HL-60 (cell line): ENCODE measurements around the gene REEP1. TPM values are rescaled to one million over a fixed set of nuclear protein-coding genes. Genes with fewer than 3 reads are reported as not detected.

ENCODE experiments used
- DNase-seq, 2 experiments: peaks; one replicate each; pipeline ENCODE4 v3.0.0-alpha.2; 2010 to 2020; ENCODE audit warnings: low read depth in 1 of 2, low spot score in 1 of 2
- H3K27ac ChIP-seq: fragments of 250-450 bp; sonication (Bioruptor Pico); replicated peaks from 2 replicates; pipeline ENCODE4 v1.5.1; 2020; ENCODE audit warnings: mild to moderate bottlenecking, moderate library complexity
- H3K27me3 ChIP-seq: fragments of 250-450 bp; sonication (Bioruptor Pico); 2 replicates; pipeline ENCODE4 v1.5.1; 2021; ENCODE audit warnings: mild to moderate bottlenecking, moderate library complexity; ENCODE audit not compliant: insufficient read depth, poor library complexity, severe bottlenecking
- H3K4me3 ChIP-seq: replicated peaks from 2 replicates; pipeline ENCODE4 v1.5.1; 2011; ENCODE audit warnings: mild to moderate bottlenecking, control low read depth, low read length; ENCODE audit not compliant: insufficient read depth
- CTCF ChIP-seq: IDR thresholded peaks from one replicate; pipeline ENCODE4 v1.5.1; 2011; ENCODE audit warnings: low read length, control low read depth, inconsistent platforms; ENCODE audit not compliant: insufficient read depth
- GABPA ChIP-seq: IDR thresholded peaks from 2 replicates; pipeline ENCODE4 v1.6.1; 2012; ENCODE audit warnings: low read depth
- POLR2AphosphoS5 ChIP-seq: IDR thresholded peaks from 2 replicates; pipeline ENCODE4 v1.6.1; 2012; ENCODE audit warnings: low read depth
- SPI1 ChIP-seq: IDR thresholded peaks from 2 replicates; pipeline ENCODE4 v1.6.1; 2012; ENCODE audit warnings: low read depth, mild to moderate bottlenecking, borderline replicate concordance
- microRNA-seq: library from miRNA; unstranded; fragments of <30 nt; microRNA quantifications from one replicate; pipeline ENCODE4, GENCODE V29; 2018
- TF ChIP-seq, protein P1 (sequence below): IDR thresholded peaks from 2 replicates; pipeline ENCODE4 v1.6.1; 2012; ENCODE audit warnings: low read depth; ENCODE audit not compliant: insufficient replicate concordance

REEP1 gene

DNA sequence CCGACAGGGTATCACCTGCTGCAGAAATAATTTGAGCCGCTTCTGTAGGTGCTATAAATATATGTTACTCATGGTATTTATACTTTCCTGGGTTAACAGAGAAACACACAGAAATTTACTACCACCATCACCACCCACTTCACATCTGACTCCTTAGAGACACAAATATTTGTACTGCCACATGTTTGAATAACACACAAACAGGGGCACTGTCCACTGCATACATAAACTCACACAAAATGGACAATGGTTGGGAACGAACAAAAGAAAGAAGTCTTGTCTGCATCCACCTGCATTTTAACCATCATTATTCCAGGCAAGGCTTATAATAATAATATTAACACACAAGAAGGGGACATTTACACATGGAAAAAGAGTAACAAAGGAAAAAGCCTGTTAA, 166.1 kb downstream of the REEP1 start:
- no peaks in the 10 kb centered on the region for H3K27me3 ChIP-seq
- no peak for TF ChIP-seq SPI1
- TF ChIP-seq, protein P1, sequence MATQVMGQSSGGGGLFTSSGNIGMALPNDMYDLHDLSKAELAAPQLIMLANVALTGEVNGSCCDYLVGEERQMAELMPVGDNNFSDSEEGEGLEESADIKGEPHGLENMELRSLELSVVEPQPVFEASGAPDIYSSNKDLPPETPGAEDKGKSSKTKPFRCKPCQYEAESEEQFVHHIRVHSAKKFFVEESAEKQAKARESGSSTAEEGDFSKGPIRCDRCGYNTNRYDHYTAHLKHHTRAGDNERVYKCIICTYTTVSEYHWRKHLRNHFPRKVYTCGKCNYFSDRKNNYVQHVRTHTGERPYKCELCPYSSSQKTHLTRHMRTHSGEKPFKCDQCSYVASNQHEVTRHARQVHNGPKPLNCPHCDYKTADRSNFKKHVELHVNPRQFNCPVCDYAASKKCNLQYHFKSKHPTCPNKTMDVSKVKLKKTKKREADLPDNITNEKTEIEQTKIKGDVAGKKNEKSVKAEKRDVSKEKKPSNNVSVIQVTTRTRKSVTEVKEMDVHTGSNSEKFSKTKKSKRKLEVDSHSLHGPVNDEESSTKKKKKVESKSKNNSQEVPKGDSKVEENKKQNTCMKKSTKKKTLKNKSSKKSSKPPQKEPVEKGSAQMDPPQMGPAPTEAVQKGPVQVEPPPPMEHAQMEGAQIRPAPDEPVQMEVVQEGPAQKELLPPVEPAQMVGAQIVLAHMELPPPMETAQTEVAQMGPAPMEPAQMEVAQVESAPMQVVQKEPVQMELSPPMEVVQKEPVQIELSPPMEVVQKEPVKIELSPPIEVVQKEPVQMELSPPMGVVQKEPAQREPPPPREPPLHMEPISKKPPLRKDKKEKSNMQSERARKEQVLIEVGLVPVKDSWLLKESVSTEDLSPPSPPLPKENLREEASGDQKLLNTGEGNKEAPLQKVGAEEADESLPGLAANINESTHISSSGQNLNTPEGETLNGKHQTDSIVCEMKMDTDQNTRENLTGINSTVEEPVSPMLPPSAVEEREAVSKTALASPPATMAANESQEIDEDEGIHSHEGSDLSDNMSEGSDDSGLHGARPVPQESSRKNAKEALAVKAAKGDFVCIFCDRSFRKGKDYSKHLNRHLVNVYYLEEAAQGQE: no peak
- TF ChIP-seq POLR2AphosphoS5: no peak
- no peak for TF ChIP-seq GABPA
- TF ChIP-seq CTCF: no peak
- H3K27ac ChIP-seq: no peak overlapping the region
- no peak overlapping the region for H3K4me3 ChIP-seq
- no peak for DNase-seq

DNA sequence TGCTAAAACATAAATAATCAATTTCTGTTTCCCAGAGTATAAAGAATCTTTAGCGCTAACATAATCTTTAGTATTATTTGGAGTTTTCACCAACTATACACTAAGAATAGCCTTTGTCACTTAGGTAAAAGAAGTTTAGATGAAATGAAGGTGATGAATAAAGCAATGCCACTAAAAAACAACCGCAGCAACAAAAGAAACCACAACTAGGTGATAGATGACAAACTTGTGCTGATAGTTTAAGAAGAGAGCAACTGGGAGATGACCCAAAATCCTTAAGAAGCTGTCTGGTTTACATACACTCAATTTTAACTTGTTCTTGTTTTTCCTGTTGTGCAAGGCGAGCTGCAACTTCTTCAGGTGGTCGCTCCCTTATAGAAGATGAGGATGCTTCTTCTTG, 167.0 kb downstream of the REEP1 start:
- no peak for TF ChIP-seq POLR2AphosphoS5
- TF ChIP-seq, protein P1: no peak

More for the DNA sequence above, 167.0 kb downstream of the REEP1 start:
- H3K27ac ChIP-seq: no peak overlapping the region
- DNase-seq: no peak
- H3K27me3 ChIP-seq: no peaks in the 10 kb centered on the region
- H3K4me3 ChIP-seq: no peak overlapping the region

Small RNAs within 50 kb of the gene (microRNA-seq; reads per million reads assigned to microRNA genes)
- not detected for gene MIR4779
